HepG2 (cell line): Measurements from ENCODE around the gene SSTR5. TPM values are rescaled to one million over a fixed set of nuclear protein-coding genes. Genes with fewer than 3 reads are reported as not detected.

ENCODE experiments used
- ATAC-seq: fragments of 200-7000 bp; cut with Tn5 transposase; 3 replicates; pipeline ENCODE4 v1.9.1; 2020; ENCODE audit warnings: mild to moderate bottlenecking, moderate library complexity
- BruUV-seq: library from RNA; stranded (reverse); fragments of 400-500 nt; replicated peaks from 2 replicates; lab custom pipeline; 2021; lab: Mats Ljungman, UMichigan
- CTCF ChIA-PET: fragments of 300-600 bp; formaldehyde crosslinking; extraction: SDS; loops from one replicate; lab custom pipeline; 2021; ENCODE audit warnings: low total read pairs, inconsistent platforms, low intra/inter-chr PET ratio; lab: Yijun Ruan, JAX
- POLR2A ChIA-PET: fragments of 350-600 bp; sonication (Branson Sonifier 250); formaldehyde crosslinking; loops from one replicate; lab custom pipeline; 2020; ENCODE audit warnings: antibody characterized with exemption, inconsistent platforms; lab: Yijun Ruan, JAX
- DNase-seq: peaks from one replicate; pipeline ENCODE4 v3.0.0-alpha.2; 2015; ENCODE audit warnings: low spot score
- FAIRE-seq: peaks from 3 replicates; lab custom pipeline; 2011; peaks lifted over from hg19 to GRCh38; lab: Jason Lieb, UNC
- H2AFZ ChIP-seq: one replicate; pipeline ENCODE4 v1.6.1; 2011; ENCODE audit warnings: low read length, inconsistent platforms
- H3K27ac ChIP-seq: fragments of 300-600 bp; 3 replicates; pipeline ENCODE4 v1.8.0; 2011; ENCODE audit warnings: mixed run types, mild to moderate bottlenecking, mixed read lengths, low read length, inconsistent platforms; ENCODE audit not compliant: insufficient read depth; ENCODE audit errors: extremely low read length
- H3K27me3 ChIP-seq, 2 experiments: fragments of 200-600 bp in 1 of 2; 2 replicates in 1 of 2; 3 replicates in 1 of 2; pipeline versions ENCODE4 v1.6.0 to v1.8.0; 2011; ENCODE audit warnings: low read length in 2 of 2, mild to moderate bottlenecking in 2 of 2, moderate library complexity in 2 of 2, inconsistent platforms in 1 of 2; ENCODE audit not compliant: insufficient read depth in 2 of 2, control insufficient read depth in 1 of 2
- H3K36me3 ChIP-seq, 2 experiments: fragments of 200-600 bp in 1 of 2; replicated peaks in 1 of 2; 2 replicates in 1 of 2; 3 replicates in 1 of 2; pipeline versions ENCODE4 v1.5.1 to v1.8.0; 2011; ENCODE audit warnings: low read length in 2 of 2, inconsistent platforms in 1 of 2; ENCODE audit not compliant: insufficient read depth in 2 of 2, control insufficient read depth in 1 of 2
- H3K4me1 ChIP-seq: 2 replicates; pipeline ENCODE4 v1.5.1; 2012; ENCODE audit warnings: low read length, inconsistent platforms; ENCODE audit not compliant: insufficient read depth
- H3K4me2 ChIP-seq: 2 replicates; pipeline ENCODE4 v1.6.0; 2011; ENCODE audit warnings: low read depth, low read length, inconsistent platforms
- H3K4me3 ChIP-seq, 3 experiments: fragments of 200-600 bp in 1 of 3; sonication (generic), shearing (Covaris generic) in 1 of 3; replicated peaks in 1 of 3; 2 replicates each; pipeline ENCODE4 v1.5.1; 2011 to 2016; ENCODE audit warnings: low read length in 3 of 3, inconsistent platforms in 2 of 3, low read depth in 2 of 3, mild to moderate bottlenecking in 2 of 3, control low read depth in 1 of 3, mixed read lengths in 1 of 3; ENCODE audit not compliant: insufficient read depth in 1 of 3
- H3K79me2 ChIP-seq: one replicate; pipeline ENCODE4 v1.6.1; 2011; ENCODE audit warnings: low read length, inconsistent platforms; ENCODE audit not compliant: insufficient read depth
- H3K9ac ChIP-seq: 2 replicates; pipeline ENCODE4 v1.6.0; 2011; ENCODE audit warnings: mild to moderate bottlenecking, low read depth, low read length, inconsistent platforms; ENCODE audit not compliant: insufficient read depth
- H3K9me3 ChIP-seq: 2 replicates; pipeline ENCODE4 v1.5.1; 2012; ENCODE audit warnings: mild to moderate bottlenecking, low read length
- H4K20me1 ChIP-seq: 2 replicates; pipeline ENCODE4 v1.6.0; 2011; ENCODE audit warnings: inconsistent platforms, mild to moderate bottlenecking, low read length, moderate library complexity; ENCODE audit not compliant: insufficient read depth
- AKNA ChIP-seq: sonication (generic); formaldehyde crosslinking; IDR thresholded peaks from 2 replicates; pipeline ENCODE4 v1.4.0; 2020; ENCODE audit warnings: missing genetic modification reagents, borderline replicate concordance
- HMGA1 ChIP-seq: sonication (generic); formaldehyde crosslinking; conservative IDR thresholded peaks from 2 replicates; pipeline ENCODE4 v1.4.0; 2020; ENCODE audit warnings: missing genetic modification reagents
- MAFK ChIP-seq, 2 experiments: IDR thresholded peaks in 1 of 2; conservative IDR thresholded peaks in 1 of 2; 2 replicates each; pipeline ENCODE4 v1.6.1; 2011; ENCODE audit warnings: improper control_type of control experiment in 2 of 2, low read length in 2 of 2
- MEIS1 ChIP-seq: sonication (generic); formaldehyde crosslinking; IDR thresholded peaks from 2 replicates; pipeline ENCODE4 v1.9.0; 2021; ENCODE audit warnings: mild to moderate bottlenecking, missing genetic modification reagents, moderate library complexity, borderline replicate concordance
- ZBTB38 ChIP-seq: sonication (generic); formaldehyde crosslinking; IDR thresholded peaks from 2 replicates; pipeline ENCODE4 v1.5.1; 2020; ENCODE audit warnings: mild to moderate bottlenecking, missing genetic modification reagents
- ZNF562 ChIP-seq: sonication (generic); formaldehyde crosslinking; IDR thresholded peaks from 2 replicates; pipeline ENCODE4 v1.8.0; 2022; ENCODE audit warnings: missing genetic modification reagents, borderline replicate concordance
- ZNF644 ChIP-seq: IDR thresholded peaks from 2 replicates; pipeline ENCODE4 v1.6.1; 2016; ENCODE audit warnings: low read depth
- ZNF776 ChIP-seq: sonication (generic); formaldehyde crosslinking; IDR thresholded peaks from 2 replicates; pipeline ENCODE4 v1.4.0; 2020; ENCODE audit warnings: mild to moderate bottlenecking, missing genetic modification reagents
- ZNF891 ChIP-seq: sonication (generic); formaldehyde crosslinking; IDR thresholded peaks from 2 replicates; pipeline ENCODE4 v1.5.0; 2020; ENCODE audit warnings: mild to moderate bottlenecking, missing genetic modification reagents
- WGBS: methylation state at CpG from one replicate; pipeline ENCODE4 v1.1.6; 2017; ENCODE audit warnings: low lambda C conversion rate; 5-methylcytosine and 5-hydroxymethylcytosine counted together
- in situ Hi-C: cut with HindIII; loops from 2 replicates; pipeline ENCODE4 v1.10.0; 2017; ENCODE audit warnings: low pct_unique_long_range_greater_than_20kb; ENCODE audit not compliant: extremely low pct_ligation_motif_present
- intact Hi-C: fragments of 100-400 bp; cut with micrococcal nuclease; formaldehyde crosslinking; loops from one replicate; pipeline ENCODE4 v1.10.0; 2022; ENCODE audit not compliant: unreplicated experiment
- polyA plus RNA-seq, 8 experiments: library from polyadenylated mRNA; depleted of rRNA in 3 of 8; stranded (reverse) in 7 of 8; unstranded in 1 of 8; fragments of >200 nt; fragmentation: Illumina TruSeq in 4 of 8; extraction: Trizol in 4 of 8; gene quantifications; 2 replicates each; pipeline versions ENCODE4 v1.2.1 to v1.2.3, GENCODE V29; 2011 to 2016; ENCODE audit warnings: low read depth in 4 of 8, missing spikeins in 1 of 8, mixed read lengths in 1 of 8; ENCODE audit not compliant: insufficient read depth in 1 of 8
- total RNA-seq, 5 experiments: library from RNA; depleted of rRNA; stranded (reverse); fragments of >200 nt; fragmentation: Illumina TruSeq; extraction: Trizol; gene quantifications; 2 replicates each; pipeline ENCODE4 v1.2.3, GENCODE V29; 2016; ENCODE audit warnings: low read depth in 1 of 5
- TF ChIP-seq, protein P1 (sequence below): IDR thresholded peaks from 2 replicates; pipeline ENCODE4 v1.6.1; 2016; ENCODE audit warnings: low read depth

The SSTR5 gene
- total and polyA plus RNA-seq, 2 of the 13 experiments (the other 11 are each of a cell fraction or from before 2014, with no cell fraction given) = 0.20 to 0.49 TPM

DNA sequence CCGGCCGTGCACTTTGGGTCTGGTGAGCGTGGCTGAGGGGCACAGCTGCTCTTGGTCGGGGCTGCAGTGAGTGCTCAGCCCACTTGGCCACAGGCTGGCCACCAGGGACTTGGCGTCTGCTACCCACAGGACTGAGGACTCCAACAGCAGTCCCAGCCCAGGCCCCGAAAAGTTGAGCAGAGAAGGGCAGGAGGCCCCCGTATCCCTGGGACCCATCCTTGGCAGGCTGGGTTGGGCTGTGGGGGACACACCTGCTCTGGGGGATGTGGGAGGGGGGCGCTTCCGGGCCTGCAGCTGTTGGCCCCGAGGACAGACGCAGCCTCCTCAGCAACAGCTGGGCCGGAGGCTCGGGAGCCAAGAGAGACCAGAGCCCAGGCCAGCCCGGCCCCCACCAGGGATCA, 19.4 kb upstream of the SSTR5 start (continued):
- TF ChIP-seq AKNA (CRISPR knock-in tag) = no peak
- TF ChIP-seq ZBTB38 (CRISPR knock-in tag) = no peak

GRCh38 chr16:1053700-1054368, 18.7 kb upstream of the SSTR5 start:
- DNase-seq (no peak), ATAC-seq (no peak), FAIRE-seq (no peak)
- intact Hi-C loops (no loop called here), in situ Hi-C loops (loop anchor here (5.0 kb wide), 1 partner anchor 242 kb away; no protein-coding TSS in a partner anchor)
- H3K4me3 ChIP-seq = no peak overlapping the region
- no peak overlapping the region for H3K9ac ChIP-seq
- CTCF ChIA-PET = interaction anchor here (4.4 kb wide), 1 partner anchor 241 kb away, joined by 42 read pairs; no protein-coding TSS in a partner anchor
- POLR2A ChIA-PET = no interaction called here
- no peak overlapping the region for H2AFZ ChIP-seq
- no peaks in the 10 kb centered on the region for H3K9me3 ChIP-seq
- no peaks in the 10 kb centered on the region for H3K36me3 ChIP-seq
- no TSS peak for BruUV-seq
- H3K4me1 ChIP-seq = peaks cover 9% of the 10 kb centered on the region; the same call in 1 of the 2 replicates
- H3K27ac ChIP-seq = no peak overlapping the region
- peaks cover 20 to 59% of the 10 kb centered on the region in 2 experiments for H3K27me3 ChIP-seq
- WGBS = 25% methylated on average over 4 of the region's 21 CpGs
- no peak for TF ChIP-seq ZNF891 (CRISPR knock-in tag)
- TF ChIP-seq, protein P1, sequence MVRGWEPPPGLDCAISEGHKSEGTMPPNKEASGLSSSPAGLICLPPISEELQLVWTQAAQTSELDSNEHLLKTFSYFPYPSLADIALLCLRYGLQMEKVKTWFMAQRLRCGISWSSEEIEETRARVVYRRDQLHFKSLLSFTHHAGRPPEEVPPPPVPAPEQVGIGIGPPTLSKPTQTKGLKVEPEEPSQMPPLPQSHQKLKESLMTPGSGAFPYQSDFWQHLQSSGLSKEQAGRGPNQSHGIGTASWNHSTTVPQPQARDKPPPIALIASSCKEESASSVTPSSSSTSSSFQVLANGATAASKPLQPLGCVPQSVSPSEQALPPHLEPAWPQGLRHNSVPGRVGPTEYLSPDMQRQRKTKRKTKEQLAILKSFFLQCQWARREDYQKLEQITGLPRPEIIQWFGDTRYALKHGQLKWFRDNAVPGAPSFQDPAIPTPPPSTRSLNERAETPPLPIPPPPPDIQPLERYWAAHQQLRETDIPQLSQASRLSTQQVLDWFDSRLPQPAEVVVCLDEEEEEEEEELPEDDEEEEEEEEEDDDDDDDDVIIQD (CRISPR knock-in tag) = no peak
- TF ChIP-seq ZNF644 (CRISPR knock-in tag) = no peak
- no peak for TF ChIP-seq MAFK (conservative IDR thresholded peaks at IDR 0.05 in 1 of 2, IDR thresholded peaks at IDR 0.05 in 1 of 2; ENCODE audit: low read length in 2 of 2)
- no peak for TF ChIP-seq ZNF562
- no peak for TF ChIP-seq ZNF776 (CRISPR knock-in tag)
- TF ChIP-seq HMGA1 (CRISPR knock-in tag) = no peak
- TF ChIP-seq MEIS1 (CRISPR knock-in tag) = no peak
- no peaks in the 10 kb centered on the region for H3K79me2 ChIP-seq
- peaks cover 2% of the 10 kb centered on the region; the same call in 1 of the 2 replicates for H4K20me1 ChIP-seq
- H3K4me2 ChIP-seq = no peak overlapping the region
